ENCODE data around the gene AIP.

DNA sequence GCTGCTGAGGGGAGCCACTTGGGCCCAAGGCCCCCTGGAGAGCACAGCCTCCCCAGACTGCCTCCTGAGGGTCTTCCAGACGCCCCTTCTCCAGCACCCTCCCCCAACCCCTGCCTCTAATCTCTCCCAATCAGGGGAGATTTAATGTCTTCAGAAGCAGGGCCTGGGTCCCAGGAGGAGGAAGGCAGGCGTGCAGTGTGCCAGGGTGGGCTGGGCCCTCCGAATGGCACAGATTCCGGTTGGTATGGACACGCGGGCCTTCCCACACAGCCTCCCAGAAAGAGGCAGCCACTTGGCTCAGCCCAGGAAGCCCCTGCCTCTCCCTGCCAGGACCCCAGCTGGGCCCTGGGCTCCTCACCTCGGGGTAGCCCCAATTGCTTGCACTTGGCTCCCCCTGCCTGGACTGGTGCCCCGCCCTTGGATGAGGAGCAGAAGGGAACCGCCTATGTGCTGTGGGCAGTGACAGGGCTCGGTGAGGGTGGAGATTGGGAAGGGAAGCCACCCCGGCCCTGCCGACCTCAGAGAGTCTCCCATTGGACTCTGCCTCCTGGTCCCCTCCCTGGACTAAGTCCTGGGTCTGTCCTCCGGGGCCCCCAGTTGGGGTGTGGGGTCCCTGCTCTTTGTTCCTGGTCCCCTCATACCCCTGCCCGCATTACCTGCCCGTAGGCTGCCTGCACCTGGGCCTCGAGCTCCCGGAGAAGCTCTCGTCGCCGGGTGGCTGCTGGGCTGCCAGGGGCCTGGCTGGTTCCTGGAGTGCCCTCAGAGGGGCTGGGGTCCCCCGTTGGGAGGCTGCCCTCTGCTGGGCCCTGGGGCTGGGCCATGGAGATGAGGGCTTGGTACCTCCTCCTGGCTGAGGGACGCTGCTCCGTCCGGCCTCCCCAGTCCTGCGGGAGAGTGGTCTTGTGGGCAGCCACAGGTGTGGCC is 41.0 kb downstream of the AIP start:
- TF ChIP-seq, protein P1, sequence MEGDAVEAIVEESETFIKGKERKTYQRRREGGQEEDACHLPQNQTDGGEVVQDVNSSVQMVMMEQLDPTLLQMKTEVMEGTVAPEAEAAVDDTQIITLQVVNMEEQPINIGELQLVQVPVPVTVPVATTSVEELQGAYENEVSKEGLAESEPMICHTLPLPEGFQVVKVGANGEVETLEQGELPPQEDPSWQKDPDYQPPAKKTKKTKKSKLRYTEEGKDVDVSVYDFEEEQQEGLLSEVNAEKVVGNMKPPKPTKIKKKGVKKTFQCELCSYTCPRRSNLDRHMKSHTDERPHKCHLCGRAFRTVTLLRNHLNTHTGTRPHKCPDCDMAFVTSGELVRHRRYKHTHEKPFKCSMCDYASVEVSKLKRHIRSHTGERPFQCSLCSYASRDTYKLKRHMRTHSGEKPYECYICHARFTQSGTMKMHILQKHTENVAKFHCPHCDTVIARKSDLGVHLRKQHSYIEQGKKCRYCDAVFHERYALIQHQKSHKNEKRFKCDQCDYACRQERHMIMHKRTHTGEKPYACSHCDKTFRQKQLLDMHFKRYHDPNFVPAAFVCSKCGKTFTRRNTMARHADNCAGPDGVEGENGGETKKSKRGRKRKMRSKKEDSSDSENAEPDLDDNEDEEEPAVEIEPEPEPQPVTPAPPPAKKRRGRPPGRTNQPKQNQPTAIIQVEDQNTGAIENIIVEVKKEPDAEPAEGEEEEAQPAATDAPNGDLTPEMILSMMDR (IDR thresholded peaks at IDR 0.05), result no peak
- no peak for TF ChIP-seq EP300 (IDR thresholded peaks at IDR 0.05)
- no peak for TF ChIP-seq POLR2A (IDR thresholded peaks at IDR 0.05)
